ENCODE measurements around the gene MRPS14.

The MRPS14 gene

GRCh38 chr1:174982971-174983689 lies 40.1 kb downstream of the MRPS14 start:
- peak; percentile 24 to 75 for DNase-seq

- no peak for DNase-seq
These were observed 46.7 kb downstream of the MRPS14 start for GRCh38 chr1:174976436-174977108.

GRCh38 chr1:174975764-174976163 lies 47.5 kb downstream of the MRPS14 start:
- no peak for DNase-seq

GRCh38 chr1:174974711-174975119 lies 48.5 kb downstream of the MRPS14 start:
- no peak for DNase-seq

GRCh38 chr1:174971902-174972301 lies 51.3 kb downstream of the MRPS14 start:
- no peak for DNase-seq

GRCh38 chr1:174971466-174971865 lies 51.8 kb downstream of the MRPS14 start:
- no peak for DNase-seq

- peak in 1 of 2 donors; percentile 42 for DNase-seq
These were observed 53.2 kb downstream of the MRPS14 start for GRCh38 chr1:174969977-174970376.

GRCh38 chr1:174968750-174969244 lies 54.4 kb downstream of the MRPS14 start:
- DNase-seq: peak; percentile 36 to 79

GRCh38 chr1:174967845-174968705 lies 55.1 kb downstream of the MRPS14 start:
- DNase-seq: peak in 1 of 2 donors; percentile 57

- DNase-seq: no peak
These were observed 57.1 kb downstream of the MRPS14 start for GRCh38 chr1:174966008-174966572.

GRCh38 chr1:174965362-174966007 lies 57.7 kb downstream of the MRPS14 start:
- DNase-seq: peak; percentile 33 to 38

GRCh38 chr1:174964972-174965361 lies 58.3 kb downstream of the MRPS14 start:
- peak; percentile 37 to 57 for DNase-seq

GRCh38 chr1:174964261-174964971 lies 58.8 kb downstream of the MRPS14 start:
- DNase-seq: peak; percentile 24 to 72

- DNase-seq: peak in 1 of 2 donors; percentile 38
These were observed 59.6 kb downstream of the MRPS14 start for GRCh38 chr1:174963529-174964125.

Measured in CD4-positive, alpha-beta T cell treated with Interleukin-1 beta for 1 hour (primary cell).